CD4-positive, alpha-beta T cell treated with Interleukin-15 for 4 hours (primary cell): Measurements from ENCODE around the gene LINGO3.
"Not testable (repeated sequence)": the region's sequence is repeated elsewhere in the genome, so short reads cannot be mapped to it uniquely, and the experiment has no call there.

ENCODE experiments used
- DNase-seq: peaks from one replicate; pipeline ENCODE4 v3.0.0-alpha.2; 2020; ENCODE audit warnings: low spot score

The LINGO3 gene

DNA sequence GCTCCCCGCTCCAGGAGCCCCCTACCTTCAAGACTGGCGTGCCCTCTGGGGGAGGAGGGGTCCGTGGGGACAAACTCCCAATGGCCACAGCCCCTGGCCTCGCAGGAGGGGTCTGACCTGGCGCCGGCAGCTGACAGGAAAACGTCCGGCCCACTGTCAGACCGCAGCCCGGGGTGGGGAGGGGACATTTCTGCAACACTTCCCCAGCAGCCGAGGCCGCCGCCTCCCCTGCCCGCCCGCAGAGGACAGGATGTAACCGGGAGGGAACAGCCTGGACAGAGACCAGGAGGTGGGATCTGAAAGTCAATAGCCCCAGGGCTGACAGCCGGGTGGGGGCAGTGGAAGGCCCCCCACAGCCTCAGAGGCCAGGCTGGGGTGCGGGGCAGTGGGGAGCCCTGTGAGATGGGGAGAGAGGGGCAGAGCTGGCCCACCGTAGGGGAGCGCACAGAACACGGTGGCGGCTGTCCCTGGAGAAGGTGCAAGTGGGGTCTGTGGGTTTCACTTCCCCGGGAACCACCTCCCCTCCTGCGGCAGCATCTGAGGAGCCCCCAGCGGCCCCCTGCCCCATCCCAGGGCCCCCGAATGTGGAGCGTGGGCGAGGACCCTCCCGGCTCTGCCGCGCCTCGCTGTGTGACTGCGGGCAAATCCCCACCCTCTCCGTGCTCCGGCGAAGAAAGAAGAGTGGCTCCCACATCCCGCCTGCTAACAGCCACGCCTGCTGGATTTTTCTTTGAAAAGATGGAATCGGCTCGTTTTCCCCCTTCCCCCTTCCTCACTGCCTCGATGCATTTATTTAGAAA is 25.7 kb downstream of the LINGO3 start, which contains the start of gene PEAK3:
TSS of gene PEAK3 (minus strand) at position 114 of the 800 bp plus-strand sequence. CDS start 1,244 bp downstream, outside the sequence.
- no peak for DNase-seq

DNA sequence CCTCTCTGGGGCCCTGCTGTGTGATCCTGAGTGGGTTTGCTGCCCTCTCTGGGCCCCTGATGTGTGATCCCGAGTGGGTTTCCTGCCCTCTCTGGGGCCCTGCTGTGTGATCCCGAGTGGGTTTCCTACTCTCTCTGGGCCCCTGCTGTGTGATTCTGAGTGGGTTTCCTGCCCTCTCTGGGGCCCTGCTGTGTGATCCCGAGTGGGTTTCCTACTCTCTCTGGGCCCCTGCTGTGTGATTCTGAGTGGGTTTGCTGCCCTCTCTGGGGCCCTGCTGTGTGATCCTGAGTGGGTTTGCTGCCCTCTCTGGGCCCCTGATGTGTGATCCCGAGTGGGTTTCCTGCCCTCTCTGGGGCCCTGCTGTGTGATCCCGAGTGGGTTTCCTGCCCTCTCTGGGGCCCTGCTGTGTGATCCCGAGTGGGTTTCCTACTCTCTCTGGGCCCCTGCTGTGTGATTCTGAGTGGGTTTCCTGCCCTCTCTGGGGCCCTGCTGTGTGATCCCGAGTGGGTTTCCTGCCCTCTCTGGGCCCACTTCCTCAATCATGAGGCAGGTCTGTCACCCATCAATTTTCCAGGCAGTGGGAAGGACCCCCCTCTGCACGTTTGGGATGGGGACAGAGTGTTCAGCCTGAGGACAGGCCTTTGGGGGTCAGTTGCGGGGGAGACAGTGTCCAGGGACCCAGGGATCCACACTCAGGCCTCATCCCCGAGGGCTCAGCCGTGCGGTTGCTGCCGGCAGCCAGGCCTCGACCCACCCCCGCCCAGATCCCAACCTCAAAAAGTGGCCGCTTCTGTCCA is 26.5 kb downstream of the LINGO3 start:
- not testable (repeated sequence) for DNase-seq

DNA sequence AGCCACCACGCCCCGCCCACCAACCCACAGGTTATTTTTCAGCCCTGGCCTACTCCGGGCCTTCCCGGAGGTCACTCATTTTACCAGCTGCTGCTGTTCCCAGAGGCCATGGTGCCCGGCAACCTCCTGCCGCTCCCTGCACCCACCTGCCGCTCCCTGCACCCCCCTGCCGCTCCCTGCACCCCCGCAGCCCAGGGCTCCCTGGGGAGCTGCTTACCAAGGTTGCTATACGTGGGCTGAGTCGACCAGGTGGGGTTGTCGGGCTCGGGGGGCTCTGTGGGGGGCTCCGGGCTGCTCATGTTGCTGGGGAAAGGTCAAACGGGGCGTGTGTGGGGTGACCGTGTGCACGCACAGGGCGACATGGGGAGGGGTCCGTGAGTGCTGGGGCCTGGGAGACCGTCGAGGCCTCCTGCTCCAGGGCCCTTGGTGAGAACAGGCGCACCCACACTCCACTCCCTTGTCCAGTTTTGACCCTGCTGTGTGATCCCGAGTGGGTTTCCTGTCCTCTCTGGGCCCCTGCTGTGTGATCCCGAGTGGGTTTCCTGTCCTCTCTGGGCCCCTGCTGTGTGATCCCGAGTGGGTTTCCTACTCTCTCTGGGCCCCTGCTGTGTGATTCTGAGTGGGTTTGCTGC is 27.2 kb downstream of the LINGO3 start:
- no peak for DNase-seq

DNA sequence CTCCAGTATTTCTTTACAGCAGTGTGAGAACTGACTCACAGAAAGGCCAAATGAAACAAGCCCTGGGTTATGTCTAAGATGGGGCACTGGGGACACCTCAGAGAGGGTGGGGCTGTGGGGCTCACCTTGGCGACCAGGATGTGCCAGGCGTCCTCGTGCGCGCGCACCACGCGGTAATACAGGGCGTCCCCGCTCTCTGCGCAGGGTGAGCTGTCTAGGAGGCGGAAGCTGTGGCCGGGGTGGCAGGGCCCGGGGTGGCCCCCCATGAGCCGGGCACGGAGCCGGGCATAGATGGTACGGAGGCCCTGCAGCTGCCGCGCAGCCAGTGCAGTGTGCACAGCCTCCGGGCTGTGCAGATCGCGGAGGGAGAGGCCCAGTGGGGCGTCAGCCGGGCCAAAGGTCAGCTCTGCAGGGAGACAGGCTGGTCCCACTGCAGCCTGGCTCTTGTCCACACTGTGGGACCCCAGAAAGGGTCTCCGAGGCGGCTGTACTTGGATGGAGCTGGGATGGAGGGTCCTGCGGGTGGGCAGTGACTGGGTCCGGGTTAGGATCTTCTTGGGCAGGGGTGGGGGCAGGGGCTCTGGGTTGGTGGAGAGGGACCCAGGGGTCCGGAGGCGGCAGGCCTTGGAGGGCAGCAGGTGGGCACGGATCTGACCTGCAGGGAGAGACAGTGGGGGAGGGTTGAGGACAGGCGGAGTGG is 29.3 kb downstream of the LINGO3 start:
- no peak for DNase-seq

DNA sequence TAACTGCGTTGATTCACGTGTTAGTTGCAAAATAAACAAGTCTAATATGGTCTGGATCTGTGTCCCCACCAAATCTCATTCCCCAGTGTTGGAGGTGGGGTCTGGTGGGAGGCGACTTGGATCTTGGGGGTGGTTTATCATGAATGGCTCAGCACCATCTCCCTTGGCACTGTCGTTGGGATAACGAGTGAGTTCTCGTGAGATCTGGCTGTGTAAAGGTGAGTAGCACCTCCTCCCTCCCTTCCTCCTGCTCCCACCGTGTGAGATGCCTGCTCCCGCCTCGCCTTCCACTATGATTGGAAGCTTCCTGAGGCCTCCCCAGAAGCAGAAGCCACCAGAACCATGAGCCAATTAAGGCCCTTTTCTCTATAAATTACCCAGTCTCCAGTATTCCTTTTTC is 30.8 kb downstream of the LINGO3 start:
- DNase-seq = no peak

DNA sequence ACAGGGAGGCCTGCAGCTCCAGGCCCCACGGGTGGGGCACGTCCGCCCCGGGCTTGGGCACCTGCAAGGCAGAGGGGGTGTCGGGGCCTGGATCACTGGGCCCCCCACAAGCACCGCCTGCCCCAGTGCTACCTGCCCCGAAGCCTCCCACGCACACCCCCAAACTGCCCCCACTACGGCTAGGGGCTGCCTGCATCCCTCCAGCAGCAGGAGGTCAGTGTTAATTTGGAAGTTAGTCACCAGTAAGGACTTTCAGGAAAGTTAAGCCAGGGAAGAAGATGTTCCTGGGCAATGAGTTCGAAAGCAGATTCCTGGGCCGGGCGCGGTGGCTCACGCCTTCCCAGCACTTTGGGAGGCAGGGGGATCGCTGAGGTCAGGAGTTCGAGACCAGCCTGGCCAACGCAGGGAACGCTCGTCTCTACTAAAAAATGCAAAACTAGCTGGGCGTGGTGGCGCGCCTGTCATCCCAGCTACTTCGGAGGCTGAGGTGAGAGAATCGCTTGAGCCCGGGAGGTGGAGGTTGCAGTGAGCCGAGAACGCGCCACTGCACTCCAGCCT is 31.4 kb downstream of the LINGO3 start:
- DNase-seq = no peak

DNA sequence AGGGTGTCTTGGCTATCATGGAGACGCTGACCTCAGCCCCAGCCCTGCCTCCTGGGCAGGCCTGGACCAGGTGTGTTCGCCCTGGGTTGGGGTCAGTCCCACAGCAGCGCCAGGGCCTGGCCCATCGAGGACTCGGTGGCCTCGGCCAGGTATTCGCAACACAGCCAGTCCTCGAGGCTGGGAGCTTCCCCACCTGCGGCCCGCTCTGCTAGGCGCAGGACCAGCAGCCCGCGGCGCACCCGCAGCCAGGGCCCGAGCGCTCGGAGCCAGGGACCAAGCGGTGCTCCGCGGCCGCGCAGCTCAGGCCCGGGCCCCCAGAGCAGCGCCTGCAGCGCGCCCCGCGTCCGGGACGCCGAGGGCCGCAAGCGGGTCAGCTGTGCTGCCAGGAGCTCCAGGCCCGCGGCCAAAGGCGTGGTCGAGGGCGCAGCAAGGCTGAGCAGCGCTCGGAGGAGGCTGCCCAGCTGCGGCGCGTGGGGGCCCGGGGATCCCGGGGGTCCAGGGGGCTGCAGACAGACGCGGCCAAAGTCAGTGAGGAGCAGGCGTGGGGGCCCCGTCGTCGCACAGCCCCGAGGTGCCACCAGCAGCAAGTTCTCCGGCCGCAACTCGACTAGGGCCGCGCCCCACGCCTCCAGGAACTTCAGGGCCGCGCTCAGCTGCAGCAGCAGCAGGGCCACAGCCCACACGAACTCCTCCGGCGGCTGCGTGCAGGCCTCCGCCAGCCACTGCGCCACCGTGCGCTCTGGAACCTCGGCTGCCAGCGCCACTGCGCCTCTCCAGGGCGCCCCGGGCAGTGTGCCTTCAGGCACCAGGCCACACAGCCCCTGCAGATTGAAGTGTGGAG is 32.1 kb downstream of the LINGO3 start:
- DNase-seq = no peak

DNA sequence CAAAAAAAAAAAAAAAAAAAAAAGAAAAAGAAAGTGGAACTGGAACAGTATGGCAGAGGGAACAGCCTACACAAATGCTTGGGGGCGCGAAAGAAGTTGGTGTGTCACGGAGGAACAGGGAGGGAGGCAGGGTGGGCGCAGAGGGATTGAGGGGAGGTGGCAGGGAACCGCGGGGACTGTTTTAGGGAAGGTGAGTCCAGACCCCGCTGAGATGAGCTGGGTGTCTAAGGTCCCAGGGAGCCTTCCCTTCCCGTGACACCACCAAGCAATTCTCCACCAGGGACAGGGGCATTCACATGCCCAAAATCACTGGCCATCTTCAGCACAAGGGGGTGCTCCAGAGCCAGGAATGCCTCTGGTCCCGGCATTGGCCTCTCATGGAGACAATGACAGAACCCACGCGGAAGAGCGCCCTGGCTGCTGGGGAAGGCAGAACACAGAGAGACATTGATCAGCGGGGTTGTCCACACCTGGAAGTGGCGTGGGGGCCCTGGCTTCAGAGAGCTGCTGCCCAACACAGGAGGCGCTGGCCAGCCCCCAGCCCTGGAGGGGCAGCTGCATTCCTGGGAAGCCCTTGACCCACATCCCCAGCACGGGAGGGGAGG is 32.9 kb downstream of the LINGO3 start:
- peak; percentile 40 for DNase-seq

DNA sequence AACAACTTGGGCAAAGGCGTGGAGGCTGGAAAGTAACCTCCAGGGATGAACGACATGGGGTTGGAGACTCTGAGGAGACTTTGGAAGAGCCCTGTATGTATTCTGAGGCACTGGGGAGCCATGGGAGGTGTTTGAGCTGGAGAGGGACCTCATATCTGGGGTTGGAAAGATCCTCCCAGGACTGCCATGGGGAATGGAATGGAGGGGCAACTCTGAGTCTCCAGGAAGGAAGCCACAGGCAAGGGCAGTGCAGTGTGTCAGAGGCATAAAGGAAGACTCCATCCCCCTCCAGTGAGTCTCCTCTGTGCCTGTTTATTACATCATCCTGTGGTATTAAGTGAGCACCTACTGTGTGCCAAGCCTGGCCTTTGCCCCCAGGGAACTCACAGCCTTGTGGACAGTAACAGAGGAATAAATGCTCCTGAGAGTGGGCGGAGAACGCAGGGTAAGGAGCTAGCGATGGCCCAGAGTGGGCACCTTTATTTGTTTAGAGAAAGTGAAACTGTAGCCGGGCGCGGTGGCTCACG is 33.7 kb downstream of the LINGO3 start:
- no peak for DNase-seq

DNA sequence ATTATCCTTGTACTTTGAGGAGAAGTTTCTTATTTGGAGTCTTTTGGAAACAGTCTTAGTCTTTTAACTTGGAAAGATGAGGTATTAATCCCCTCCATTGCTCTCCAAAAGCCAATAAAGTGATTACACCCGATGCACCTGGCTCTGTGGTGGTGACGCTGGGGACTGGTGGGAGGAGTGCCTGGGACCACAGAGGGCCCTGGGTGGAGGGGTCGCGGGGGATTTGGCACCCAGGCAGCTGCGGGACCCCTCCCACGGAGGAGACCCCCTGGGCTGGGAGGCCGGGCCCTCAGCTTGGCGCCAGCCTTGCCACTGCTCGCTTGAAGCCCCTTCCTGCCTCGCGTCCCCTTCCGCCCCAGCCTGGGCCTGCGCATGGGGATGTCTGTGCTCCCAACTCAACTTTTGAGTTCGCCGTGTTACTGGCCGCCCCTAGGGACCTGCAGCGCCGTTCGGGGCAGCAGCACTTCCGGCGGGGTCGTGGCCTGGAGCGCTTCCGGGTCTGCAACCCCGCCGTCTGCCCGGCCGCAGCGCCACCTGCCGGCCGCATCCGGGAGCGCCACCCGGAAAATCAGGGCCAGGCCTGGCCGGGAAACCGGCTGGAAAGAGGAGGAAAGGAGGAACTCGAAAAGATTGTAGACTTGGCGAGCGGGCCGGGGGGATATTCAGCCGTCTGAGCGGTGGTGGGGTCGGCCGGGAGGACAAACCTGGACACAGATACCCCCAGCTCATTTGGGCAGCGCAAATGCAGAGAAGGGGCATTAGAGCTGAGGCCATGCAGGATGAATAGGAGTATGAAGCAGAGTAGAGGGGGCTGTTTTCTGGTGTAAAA is 34.4 kb downstream of the LINGO3 start:
- peak; percentile 73 for DNase-seq

DNA sequence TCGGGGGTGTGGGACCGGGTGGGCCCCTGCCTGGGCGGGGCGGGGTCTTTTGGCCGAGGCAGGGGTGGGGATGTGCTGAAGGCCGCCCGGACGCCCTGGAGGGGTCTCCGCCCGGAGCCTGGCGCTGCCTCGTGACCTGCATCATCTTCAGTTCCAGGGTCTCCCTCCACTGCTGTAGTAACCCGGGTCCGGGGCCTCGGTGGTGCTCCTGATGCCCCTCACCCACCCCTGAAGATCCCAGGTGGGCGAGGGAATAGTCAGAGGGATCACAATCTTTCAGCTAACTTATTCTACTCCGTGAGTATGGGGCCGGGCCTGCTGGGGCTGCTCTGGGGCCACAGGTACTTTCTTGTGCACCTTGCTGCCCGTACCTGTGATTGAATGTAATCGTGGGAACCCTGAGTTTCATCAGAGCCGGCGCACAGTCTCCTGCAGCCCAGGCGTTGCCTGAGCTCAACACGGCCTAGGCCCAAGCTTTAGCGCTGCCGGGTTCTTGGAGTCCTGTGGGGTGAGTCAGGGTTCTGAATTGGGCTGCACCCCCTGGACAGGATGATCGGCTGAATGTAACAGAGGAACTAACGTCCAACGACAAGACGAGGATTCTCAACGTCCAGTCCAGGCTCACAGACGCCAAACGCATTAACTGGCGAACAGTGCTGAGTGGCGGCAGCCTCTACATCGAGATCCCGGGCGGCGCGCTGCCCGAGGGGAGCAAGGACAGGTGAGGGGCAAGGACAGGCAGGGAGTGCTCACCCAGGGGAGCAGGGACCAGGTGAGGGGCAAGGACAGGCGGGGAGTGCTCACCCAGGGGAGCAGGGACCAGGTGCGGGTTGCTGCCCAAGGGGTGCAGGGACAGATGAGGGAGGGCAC is 36.5 kb downstream of the LINGO3 start:
- no peak for DNase-seq

DNA sequence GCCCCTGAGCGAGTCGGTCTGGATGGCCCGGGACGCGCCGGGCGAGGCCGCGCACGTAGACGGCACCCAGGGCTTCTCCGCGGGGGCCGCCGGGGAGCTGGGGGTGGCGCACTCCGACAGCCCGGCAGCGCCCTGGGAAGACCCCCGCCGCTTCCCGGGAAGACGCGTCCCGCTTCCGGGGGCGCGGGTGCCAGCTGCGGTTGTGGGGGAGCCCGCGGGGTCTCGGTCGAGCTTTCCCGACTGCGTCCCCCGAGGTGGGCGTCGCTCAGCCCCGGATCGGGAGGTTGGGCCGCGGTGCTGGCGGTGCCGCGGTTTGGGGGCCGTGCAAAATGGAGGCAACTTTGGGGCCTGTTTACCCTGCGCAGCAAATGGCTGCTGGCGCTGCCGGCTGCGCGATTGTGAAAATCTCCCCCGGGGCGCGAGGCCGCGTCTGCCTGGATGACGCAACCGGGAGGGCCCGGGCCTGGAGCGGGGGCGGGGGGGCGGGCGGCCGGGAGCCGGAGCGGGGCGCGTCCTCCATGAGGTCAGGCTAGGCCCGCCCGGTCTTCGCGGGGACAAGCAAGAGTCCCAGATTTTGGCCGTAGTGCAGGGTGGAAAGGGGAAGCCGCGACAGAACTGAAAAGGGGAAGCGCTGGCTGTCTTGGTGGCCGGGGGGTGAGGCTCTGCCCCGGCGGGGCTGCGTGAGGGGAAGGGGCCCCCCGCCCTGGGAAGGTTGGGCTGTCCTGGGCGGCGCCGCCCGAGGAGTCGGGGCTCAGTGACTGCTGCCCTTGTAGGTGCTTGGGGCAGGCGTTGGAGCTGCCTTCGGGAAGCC is 37.3 kb downstream of the LINGO3 start:
- DNase-seq = peak; percentile 71

DNA sequence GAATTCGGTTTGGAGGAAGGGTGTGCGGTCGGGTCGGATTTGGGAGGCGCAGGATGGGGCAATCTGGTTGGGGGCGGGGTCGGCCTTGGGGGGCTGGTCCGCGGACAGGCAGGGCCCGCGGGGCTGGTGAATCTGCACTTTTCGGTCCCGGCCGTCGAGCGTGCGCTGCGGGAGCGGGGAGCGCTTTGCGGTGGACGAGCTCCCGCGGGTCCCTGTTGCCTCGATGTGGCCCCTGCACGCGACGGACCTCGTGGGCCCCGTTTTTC is 37.9 kb downstream of the LINGO3 start:
- DNase-seq = no peak

DNA sequence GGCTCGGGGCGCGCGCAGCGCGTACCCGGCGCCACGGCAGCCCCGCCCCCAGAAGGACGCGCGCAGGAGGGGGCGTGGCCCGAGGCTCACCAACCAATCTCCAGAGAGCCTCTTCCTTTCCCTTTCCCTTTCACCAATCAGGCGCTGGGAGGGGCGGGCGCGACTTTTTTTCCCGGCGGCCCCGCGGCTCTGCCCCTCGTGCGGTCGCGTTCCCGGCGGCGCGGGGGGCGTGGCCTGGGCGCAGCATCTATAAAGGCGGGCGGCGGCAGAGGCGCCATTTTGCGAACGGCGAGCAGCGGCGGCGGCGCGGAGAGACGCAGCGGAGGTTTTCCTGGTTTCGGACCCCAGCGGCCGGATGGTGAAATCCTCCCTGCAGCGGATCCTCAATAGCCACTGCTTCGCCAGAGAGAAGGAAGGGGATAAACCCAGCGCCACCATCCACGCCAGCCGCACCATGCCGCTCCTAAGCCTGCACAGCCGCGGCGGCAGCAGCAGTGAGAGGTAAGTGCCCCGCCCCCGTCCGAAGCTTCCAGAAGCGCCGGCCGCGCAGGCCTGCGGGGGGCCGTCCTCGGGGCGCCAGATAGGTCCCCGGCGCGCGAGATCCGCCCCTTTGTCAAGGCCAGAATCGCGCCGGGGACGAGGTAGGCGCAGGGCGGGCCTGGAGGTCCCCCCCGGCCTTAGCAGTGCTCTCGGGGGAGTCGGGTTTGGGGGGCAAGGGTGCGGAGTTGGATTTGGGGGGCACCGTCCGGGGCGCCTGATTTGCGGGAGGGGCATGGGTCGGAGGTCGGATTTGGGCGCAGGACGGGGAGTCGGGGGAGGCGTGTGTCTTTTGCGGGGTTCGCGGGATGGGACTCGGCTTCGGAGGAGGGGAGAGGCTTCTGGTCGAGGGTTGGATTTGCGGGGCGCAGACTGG is 38.5 kb downstream of the LINGO3 start:
- peak; percentile 99 for DNase-seq

DNA sequence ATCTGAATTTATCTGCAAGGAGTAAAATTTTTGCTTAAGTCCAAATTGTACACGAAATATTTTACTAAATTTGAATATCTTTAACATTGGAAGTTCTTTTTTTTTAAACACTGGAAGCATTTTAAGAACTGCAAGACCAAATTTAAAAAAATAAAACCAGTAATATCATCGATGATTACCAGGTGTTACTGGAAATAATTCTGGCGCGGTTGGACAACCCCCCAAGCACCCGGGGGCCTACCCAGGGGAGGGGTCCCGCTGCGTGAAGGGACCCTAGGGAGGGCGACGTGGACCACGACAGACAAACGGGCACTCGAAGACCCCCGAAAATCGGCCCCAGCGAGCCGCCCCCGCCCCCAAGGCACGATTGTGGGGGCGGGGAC is 39.1 kb downstream of the LINGO3 start:
- no peak for DNase-seq

DNA sequence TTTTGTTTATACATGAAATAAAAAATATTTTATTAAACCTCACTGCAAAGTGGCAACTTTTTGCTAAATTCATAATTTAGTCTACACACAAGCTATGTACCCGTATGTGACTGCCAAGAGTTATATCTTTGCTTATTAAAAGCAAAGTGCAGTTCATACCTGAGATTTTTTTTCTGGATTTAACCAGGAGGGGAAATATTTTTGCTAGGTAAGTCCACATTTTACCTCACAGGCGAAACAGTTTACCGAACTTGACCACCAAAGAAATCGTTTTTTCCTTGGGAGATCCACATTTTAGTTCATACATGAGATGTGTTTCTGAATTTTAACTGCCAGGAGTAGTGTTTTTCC is 39.5 kb downstream of the LINGO3 start:
- no peak for DNase-seq
